Measurements from ENCODE around the gene MCM8. TPM values are rescaled to one million over a fixed set of nuclear protein-coding genes. Genes with fewer than 3 reads are reported as not detected.

Gene MCM8
- 1 to 10 TPM; 4.6 to 8.0 (median 6.4) TPM for total RNA-seq
- 1 to 10 TPM; 1.8 to 5.6 (median 2.5) TPM for polyA plus RNA-seq

DNA sequence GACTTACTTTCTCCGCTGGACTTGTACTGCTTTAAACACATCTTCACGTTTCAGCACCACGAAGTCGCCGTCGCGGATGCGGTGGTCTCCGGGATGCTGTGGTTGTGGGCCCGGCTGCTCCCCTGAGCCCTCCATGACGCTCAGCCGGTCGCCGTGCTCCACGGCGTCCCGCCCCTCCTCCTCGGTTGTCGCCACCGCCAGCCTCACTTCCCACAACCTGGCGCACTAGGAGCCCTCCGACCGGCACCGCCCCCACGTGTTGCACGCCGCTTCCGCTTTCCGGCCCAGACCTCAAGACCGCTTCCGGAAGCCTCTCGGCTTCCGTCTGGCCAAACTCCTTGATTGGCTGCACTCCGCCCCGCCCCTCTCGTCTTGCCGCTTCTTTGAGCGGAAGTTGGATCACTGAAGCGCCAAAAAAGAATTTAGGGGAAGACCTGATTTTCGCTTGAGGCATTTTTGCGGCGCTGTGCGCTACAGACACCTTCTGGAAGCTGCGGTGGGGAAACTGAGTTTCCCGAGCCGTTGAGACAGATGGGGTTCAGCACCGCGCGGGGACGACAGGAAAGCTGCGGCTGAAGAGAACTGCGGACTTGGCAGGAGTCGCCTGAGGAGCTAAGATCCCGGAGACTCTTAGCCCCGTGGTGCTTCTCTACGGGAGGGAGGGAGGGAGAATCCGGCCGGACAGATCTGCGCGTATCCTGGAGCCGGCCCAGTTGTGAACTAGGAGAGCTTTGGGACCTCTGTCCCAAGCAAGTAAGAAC lies at the start of gene MCM8, which contains the start of gene TRMT6:
TSS of gene MCM8 (plus strand) at position 382 of the 761 bp plus-strand sequence. CDS start 1,364 bp downstream, outside the sequence.
TSS of gene TRMT6 (minus strand) at position 263 of the 761 bp plus-strand sequence. CDS start at position 135, 128 bp downstream.
- WGBS, 2 donors, result 0% methylated on average over 61 of the region's 61 CpGs
- Histone ChIP-seq H3K27me3 (no peaks in the 10 kb centered on the region), H3K27ac (peak within 1 kb of the TSS; percentile 73 to 85 (median 80)), H3K4me3 (peak within 1 kb of the TSS; percentile 49 to 77 (median 60)), H3K9me3 (no peaks in the 10 kb centered on the region), H3K36me3 (peaks cover 0 to 43% (median 11%) of the 10 kb centered on the region in 4 donors), H3K4me1 (peaks cover 0 to 25% (median 20%) of the 10 kb centered on the region in 4 donors)
- DNase-seq, result peak; percentile 98
- TF ChIP-seq EP300 (IDR thresholded peaks at IDR 0.05), result peak in 1 of 4 donors; percentile 53
- TF ChIP-seq POLR2A (IDR thresholded peaks at IDR 0.05), result no peak
- TF ChIP-seq POLR2AphosphoS5 (IDR thresholded peaks at IDR 0.05), result peak; percentile 60 to 88 (median 74)
- intact Hi-C loops (cut with DNase I), result loop anchor here (5.0 kb wide), 1 partner anchor 423 kb away; no protein-coding TSS in a partner anchor

DNA sequence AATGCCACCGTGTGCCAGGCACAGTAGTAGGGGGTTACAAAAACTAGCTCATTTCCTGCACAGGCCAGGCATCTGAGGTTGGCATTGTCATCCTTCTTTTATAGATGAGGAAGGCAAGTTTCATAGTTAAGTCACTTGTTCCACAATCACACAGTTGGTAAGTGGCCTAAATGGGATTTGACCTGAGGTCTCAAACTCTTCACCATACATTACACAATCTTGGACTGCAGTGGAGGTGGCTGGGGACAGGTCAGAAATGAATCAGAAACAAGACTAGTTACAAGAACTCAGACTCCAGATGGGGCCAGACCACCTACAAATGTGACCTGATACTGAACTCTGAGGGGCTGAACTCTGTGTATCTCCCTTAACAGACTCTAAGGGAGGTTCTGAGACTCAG lies 49.5 kb upstream of the MCM8 start:
- no peak for TF ChIP-seq POLR2AphosphoS5 (IDR thresholded peaks at IDR 0.05)
- TF ChIP-seq, protein P1, sequence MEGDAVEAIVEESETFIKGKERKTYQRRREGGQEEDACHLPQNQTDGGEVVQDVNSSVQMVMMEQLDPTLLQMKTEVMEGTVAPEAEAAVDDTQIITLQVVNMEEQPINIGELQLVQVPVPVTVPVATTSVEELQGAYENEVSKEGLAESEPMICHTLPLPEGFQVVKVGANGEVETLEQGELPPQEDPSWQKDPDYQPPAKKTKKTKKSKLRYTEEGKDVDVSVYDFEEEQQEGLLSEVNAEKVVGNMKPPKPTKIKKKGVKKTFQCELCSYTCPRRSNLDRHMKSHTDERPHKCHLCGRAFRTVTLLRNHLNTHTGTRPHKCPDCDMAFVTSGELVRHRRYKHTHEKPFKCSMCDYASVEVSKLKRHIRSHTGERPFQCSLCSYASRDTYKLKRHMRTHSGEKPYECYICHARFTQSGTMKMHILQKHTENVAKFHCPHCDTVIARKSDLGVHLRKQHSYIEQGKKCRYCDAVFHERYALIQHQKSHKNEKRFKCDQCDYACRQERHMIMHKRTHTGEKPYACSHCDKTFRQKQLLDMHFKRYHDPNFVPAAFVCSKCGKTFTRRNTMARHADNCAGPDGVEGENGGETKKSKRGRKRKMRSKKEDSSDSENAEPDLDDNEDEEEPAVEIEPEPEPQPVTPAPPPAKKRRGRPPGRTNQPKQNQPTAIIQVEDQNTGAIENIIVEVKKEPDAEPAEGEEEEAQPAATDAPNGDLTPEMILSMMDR (IDR thresholded peaks at IDR 0.05), result no peak
- TF ChIP-seq POLR2A (IDR thresholded peaks at IDR 0.05), result no peak
- no peak for TF ChIP-seq EP300 (IDR thresholded peaks at IDR 0.05)
- no peaks in the 10 kb centered on the region for H3K36me3 ChIP-seq
- H3K4me3 ChIP-seq, result no peak overlapping the region
- H3K27ac ChIP-seq, result no peak overlapping the region
- WGBS, 2 donors, result 73 to 77% methylated on average over 1 of the region's 1 CpG
- intact Hi-C loops (cut with DNase I), result no loop called here
- no peaks in the 10 kb centered on the region for H3K9me3 ChIP-seq
- DNase-seq, result no peak
- H3K4me1 ChIP-seq, result no peaks in the 10 kb centered on the region
- no peaks in the 10 kb centered on the region for H3K27me3 ChIP-seq

DNA sequence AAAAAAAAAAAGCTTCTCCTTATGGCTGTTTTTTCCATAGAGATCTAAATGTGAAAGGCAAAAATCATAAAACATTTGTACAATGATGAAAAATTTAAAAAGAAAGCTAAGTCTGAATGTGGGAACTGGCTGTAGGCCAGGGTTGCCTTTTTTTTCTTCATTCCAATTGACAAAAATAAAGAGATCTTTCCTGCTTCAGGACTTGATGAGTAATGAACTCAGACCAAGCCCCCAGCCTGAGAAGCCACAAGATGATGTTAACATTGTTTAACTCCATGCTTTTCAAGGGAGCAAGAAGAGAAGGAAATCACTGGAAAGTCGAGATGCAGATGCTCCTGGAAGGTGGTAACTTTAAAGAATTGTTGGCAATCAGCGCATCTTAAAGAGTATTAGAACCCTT lies 41.5 kb upstream of the MCM8 start:
- peaks cover 10 to 42% (median 14%) of the 10 kb centered on the region in 3 donors for H3K27me3 ChIP-seq
- no peak for DNase-seq
- TF ChIP-seq POLR2AphosphoS5 (IDR thresholded peaks at IDR 0.05), result no peak
- no peak for TF ChIP-seq POLR2A (IDR thresholded peaks at IDR 0.05)
- TF ChIP-seq, protein P1 (IDR thresholded peaks at IDR 0.05), result no peak
- no peak for TF ChIP-seq EP300 (IDR thresholded peaks at IDR 0.05)
- WGBS, 2 donors, result 63 to 74% methylated on average over 2 of the region's 2 CpGs
- H3K36me3 ChIP-seq, result no peaks in the 10 kb centered on the region
- H3K4me3 ChIP-seq, result no peak overlapping the region
- no peak overlapping the region for H3K27ac ChIP-seq
- peaks cover 0 to 10% (median 6%) of the 10 kb centered on the region in 4 donors for H3K4me1 ChIP-seq
- intact Hi-C loops (cut with DNase I), result no loop called here
- no peaks in the 10 kb centered on the region for H3K9me3 ChIP-seq

DNA sequence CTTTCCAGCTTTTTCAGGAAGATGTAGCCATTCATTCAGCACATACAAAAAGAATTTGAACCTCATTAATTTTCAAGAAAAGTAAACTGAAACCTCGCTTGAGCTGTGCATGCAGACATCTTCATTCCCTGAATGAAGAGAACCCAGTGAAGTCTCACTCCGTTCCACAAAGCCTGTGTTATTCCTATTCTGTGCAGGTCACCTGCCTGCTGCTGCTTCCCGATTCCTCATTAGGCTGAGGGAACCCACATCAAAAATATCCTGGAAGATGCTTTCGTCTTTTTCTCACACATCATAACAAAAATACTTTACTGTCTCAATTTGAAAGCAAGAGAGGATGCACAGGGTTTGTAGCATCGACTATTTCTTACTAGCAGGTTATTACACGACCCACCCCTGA lies 40.3 kb upstream of the MCM8 start:
- no peak for TF ChIP-seq POLR2A (IDR thresholded peaks at IDR 0.05)
- no peak for TF ChIP-seq EP300 (IDR thresholded peaks at IDR 0.05)
- TF ChIP-seq, protein P1 (IDR thresholded peaks at IDR 0.05), result no peak
- TF ChIP-seq POLR2AphosphoS5 (IDR thresholded peaks at IDR 0.05), result no peak
- Histone ChIP-seq H3K27me3 (peaks cover 10 to 42% (median 14%) of the 10 kb centered on the region in 3 donors), H3K4me1 (peaks cover 0 to 10% (median 6%) of the 10 kb centered on the region in 4 donors), H3K4me3 (no peak overlapping the region), H3K27ac (no peak overlapping the region), H3K36me3 (no peaks in the 10 kb centered on the region), H3K9me3 (no peaks in the 10 kb centered on the region)
- 55 to 60% methylated on average over 6 of the region's 6 CpGs for WGBS, 2 donors
- no peak for DNase-seq
- intact Hi-C loops (cut with DNase I), result no loop called here

DNA sequence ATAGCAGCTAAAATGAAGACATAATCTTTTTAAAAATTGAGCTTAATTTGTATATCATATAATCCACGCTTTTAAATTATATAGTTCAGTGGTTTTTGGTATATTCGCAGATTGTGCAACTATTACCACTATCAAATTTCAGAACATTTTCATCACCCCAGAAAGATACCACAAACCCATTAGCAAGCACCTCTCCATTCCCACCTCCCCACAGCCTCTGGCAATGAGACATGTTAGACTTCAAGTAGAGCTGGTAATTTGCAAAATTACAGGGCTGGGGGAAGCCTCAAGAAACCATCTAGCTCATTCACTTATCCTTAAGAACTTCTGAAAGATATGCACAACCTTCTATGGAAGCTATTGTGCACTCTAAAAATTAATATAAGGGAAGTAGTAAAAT lies 37.3 kb upstream of the MCM8 start:
- H3K9me3 ChIP-seq, result no peaks in the 10 kb centered on the region
- H3K4me3 ChIP-seq, result no peak overlapping the region
- H3K27ac ChIP-seq, result no peak overlapping the region
- no peaks in the 10 kb centered on the region for H3K36me3 ChIP-seq
- intact Hi-C loops (cut with DNase I), result no loop called here
- WGBS, 2 donors, result 88 to 91% methylated on average over 2 of the region's 2 CpGs
- TF ChIP-seq, protein P1 (IDR thresholded peaks at IDR 0.05), result no peak
- TF ChIP-seq POLR2AphosphoS5 (IDR thresholded peaks at IDR 0.05) (no peak), POLR2A (IDR thresholded peaks at IDR 0.05) (no peak), EP300 (IDR thresholded peaks at IDR 0.05) (no peak)
- DNase-seq, result no peak
- peaks cover 10 to 35% (median 11%) of the 10 kb centered on the region in 3 donors for H3K27me3 ChIP-seq
- H3K4me1 ChIP-seq, result peaks cover 0 to 10% (median 6%) of the 10 kb centered on the region in 4 donors

All from sigmoid colon (tissue), 7 donors.